Neutrophil (primary cell): ENCODE data around the gene DMBX1.

Source experiments
- H3K27ac ChIP-seq: fragments of 200-600 bp; sonication (generic); 2 replicates; pipeline ENCODE4 v1.5.1; 2016; ENCODE audit warnings: mild to moderate bottlenecking, moderate library complexity
- H3K27me3 ChIP-seq: fragments of 200-600 bp; sonication (generic); 2 replicates; pipeline ENCODE4 v1.6.0; 2016; ENCODE audit warnings: mild to moderate bottlenecking
- H3K36me3 ChIP-seq: fragments of 200-600 bp; sonication (generic); 2 replicates; pipeline ENCODE4 v1.5.1; 2017
- H3K4me1 ChIP-seq, 2 experiments: fragments of 200-600 bp in 1 of 2; sonication (generic) in 1 of 2; 1 replicate in 1 of 2; 2 replicates in 1 of 2; pipeline versions ENCODE4 v1.5.1 to v1.6.1; 2013 to 2016; ENCODE audit warnings: low read depth in 1 of 2, low read length in 1 of 2, mild to moderate bottlenecking in 1 of 2, moderate library complexity in 1 of 2; ENCODE audit not compliant: control insufficient read depth in 1 of 2, insufficient read depth in 1 of 2
- H3K4me3 ChIP-seq, 2 experiments: fragments of 200-600 bp in 1 of 2; sonication (generic) in 1 of 2; 1 replicate in 1 of 2; 2 replicates in 1 of 2; pipeline ENCODE4 v1.5.1; 2013 to 2016; ENCODE audit warnings: low read depth in 1 of 2, low read length in 1 of 2, mild to moderate bottlenecking in 1 of 2, moderate library complexity in 1 of 2
- H3K9me3 ChIP-seq: fragments of 200-600 bp; sonication (generic); 2 replicates; pipeline ENCODE4 v1.5.1; 2016
- TF ChIP-seq, protein P1 (sequence below): fragments of 200-600 bp; sonication (generic); IDR thresholded peaks from 2 replicates; pipeline ENCODE4 v1.5.1; 2016; ENCODE audit warnings: antibody characterized with exemption

DMBX1 gene

GRCh38 chr1:46503421-46503820, 13.8 kb downstream of the DMBX1 start:
- no peaks in the 10 kb centered on the region for H3K36me3 ChIP-seq
- no peaks in the 10 kb centered on the region for H3K9me3 ChIP-seq
- TF ChIP-seq, protein P1, sequence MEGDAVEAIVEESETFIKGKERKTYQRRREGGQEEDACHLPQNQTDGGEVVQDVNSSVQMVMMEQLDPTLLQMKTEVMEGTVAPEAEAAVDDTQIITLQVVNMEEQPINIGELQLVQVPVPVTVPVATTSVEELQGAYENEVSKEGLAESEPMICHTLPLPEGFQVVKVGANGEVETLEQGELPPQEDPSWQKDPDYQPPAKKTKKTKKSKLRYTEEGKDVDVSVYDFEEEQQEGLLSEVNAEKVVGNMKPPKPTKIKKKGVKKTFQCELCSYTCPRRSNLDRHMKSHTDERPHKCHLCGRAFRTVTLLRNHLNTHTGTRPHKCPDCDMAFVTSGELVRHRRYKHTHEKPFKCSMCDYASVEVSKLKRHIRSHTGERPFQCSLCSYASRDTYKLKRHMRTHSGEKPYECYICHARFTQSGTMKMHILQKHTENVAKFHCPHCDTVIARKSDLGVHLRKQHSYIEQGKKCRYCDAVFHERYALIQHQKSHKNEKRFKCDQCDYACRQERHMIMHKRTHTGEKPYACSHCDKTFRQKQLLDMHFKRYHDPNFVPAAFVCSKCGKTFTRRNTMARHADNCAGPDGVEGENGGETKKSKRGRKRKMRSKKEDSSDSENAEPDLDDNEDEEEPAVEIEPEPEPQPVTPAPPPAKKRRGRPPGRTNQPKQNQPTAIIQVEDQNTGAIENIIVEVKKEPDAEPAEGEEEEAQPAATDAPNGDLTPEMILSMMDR, result no peak
- no peak overlapping the region for H3K4me3 ChIP-seq
- H3K4me1 ChIP-seq, result no peaks in the 10 kb centered on the region
- H3K27ac ChIP-seq, result no peak overlapping the region
- peaks cover 61% of the 10 kb centered on the region for H3K27me3 ChIP-seq

- Histone ChIP-seq H3K4me3 (no peak overlapping the region), H3K4me1 (no peaks in the 10 kb centered on the region), H3K27me3 (peaks cover 31% of the 10 kb centered on the region), H3K9me3 (no peaks in the 10 kb centered on the region), H3K36me3 (no peaks in the 10 kb centered on the region), H3K27ac (no peak overlapping the region)
- TF ChIP-seq, protein P1, result no peak
Observed at GRCh38 chr1:46506470-46507219, 17.0 kb downstream of the DMBX1 start.

DNA sequence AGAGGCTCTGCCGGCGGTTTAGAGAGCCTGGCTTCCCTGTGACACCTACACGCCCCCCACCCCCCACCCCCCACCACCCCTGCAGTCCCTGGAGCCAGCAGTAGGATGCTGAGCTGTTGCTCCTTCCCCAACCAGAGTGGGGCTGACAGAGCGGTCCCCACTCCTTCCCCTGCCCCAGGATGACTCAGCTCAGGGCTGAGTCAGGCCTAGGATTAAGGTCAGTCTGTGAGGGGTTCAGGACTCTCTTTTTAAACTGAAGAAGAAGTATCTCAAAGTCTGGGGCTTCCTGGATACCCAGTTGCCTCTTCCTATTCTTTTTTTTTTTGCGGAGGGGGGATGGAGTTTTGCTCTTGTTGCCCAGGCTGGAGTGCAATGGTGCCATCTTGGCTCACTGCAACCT, 19.1 kb downstream of the DMBX1 start:
- Histone ChIP-seq H3K9me3 (no peaks in the 10 kb centered on the region), H3K4me3 (no peak overlapping the region), H3K27me3 (peaks cover 29% of the 10 kb centered on the region), H3K4me1 (no peaks in the 10 kb centered on the region), H3K36me3 (no peaks in the 10 kb centered on the region), H3K27ac (no peak overlapping the region)
- TF ChIP-seq, protein P1, result no peak

GRCh38 chr1:46510341-46510997, 20.8 kb downstream of the DMBX1 start:
- H3K27me3 ChIP-seq, result peaks cover 44% of the 10 kb centered on the region
- H3K27ac ChIP-seq, result no peak overlapping the region
- H3K36me3 ChIP-seq, result no peaks in the 10 kb centered on the region
- H3K9me3 ChIP-seq, result no peaks in the 10 kb centered on the region
- no peak overlapping the region for H3K4me3 ChIP-seq
- TF ChIP-seq, protein P1, result no peak
- no peaks in the 10 kb centered on the region for H3K4me1 ChIP-seq

DNA sequence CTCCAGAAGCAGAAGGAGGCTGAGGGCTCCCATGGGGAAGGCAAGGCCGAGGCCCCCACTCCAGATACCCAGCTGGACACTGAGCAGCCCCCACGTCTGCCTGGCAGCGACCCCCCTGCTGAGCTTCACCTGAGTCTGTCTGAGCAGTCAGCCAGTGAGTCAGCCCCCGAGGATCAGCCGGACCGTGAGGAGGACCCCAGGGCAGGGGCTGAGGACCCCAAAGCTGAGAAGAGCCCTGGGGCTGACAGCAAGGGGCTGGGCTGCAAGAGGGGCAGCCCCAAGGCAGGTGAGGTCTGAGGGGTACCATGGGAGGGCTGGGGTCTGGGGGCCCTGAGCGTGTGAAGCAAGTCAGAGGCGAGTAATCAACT, 21.3 kb downstream of the DMBX1 start:
- Histone ChIP-seq H3K27me3 (peaks cover 49% of the 10 kb centered on the region), H3K36me3 (no peaks in the 10 kb centered on the region), H3K4me1 (no peaks in the 10 kb centered on the region), H3K4me3 (no peak overlapping the region), H3K27ac (no peak overlapping the region), H3K9me3 (no peaks in the 10 kb centered on the region)
- TF ChIP-seq, protein P1, result no peak
